IMR-90 (cell line): Measurements from ENCODE around the gene TJP1. TPM values are rescaled to one million over a fixed set of nuclear protein-coding genes. Genes with fewer than 3 reads are reported as not detected.

ENCODE experiments used
- ATAC-seq: fragments of 200-7000 bp; cut with Tn5 transposase; 2 replicates; pipeline ENCODE4 v1.9.1; 2020; ENCODE audit warnings: low read depth, mild to moderate bottlenecking, moderate library complexity
- BruUV-seq: library from RNA; stranded (reverse); fragments of 400-500 nt; replicated peaks from 2 replicates; lab custom pipeline; 2021; lab: Mats Ljungman, UMichigan
- CTCF ChIA-PET: fragments of 300-600 bp; formaldehyde crosslinking; extraction: SDS; loops from one replicate; lab custom pipeline; 2021; ENCODE audit warnings: antibody characterized with exemption; lab: Yijun Ruan, JAX
- POLR2A ChIA-PET: fragments of 300-600 bp; sonication (Branson Sonifier 250); formaldehyde crosslinking; loops from one replicate; lab custom pipeline; 2022; ENCODE audit warnings: antibody characterized with exemption; ENCODE audit not compliant: unreplicated experiment; lab: Charles Lee
- DNase-seq: peaks from one replicate; pipeline ENCODE4 v3.0.0; 2013
- H2AFZ ChIP-seq: replicated peaks from 2 replicates; pipeline ENCODE3; 2013; ENCODE audit warnings: low read length, mild to moderate bottlenecking; ENCODE audit not compliant: poor library complexity
- H2AK5ac ChIP-seq: 2 replicates; pipeline ENCODE4 v1.6.1; 2013; ENCODE audit warnings: low read depth, low read length, inconsistent platforms
- H2AK9ac ChIP-seq: replicated peaks from 2 replicates; pipeline ENCODE3; 2013; ENCODE audit warnings: mild to moderate bottlenecking, low read depth, low read length, moderate library complexity; ENCODE audit not compliant: poor library complexity
- H2BK120ac ChIP-seq: 2 replicates; pipeline ENCODE4 v1.6.1; 2013; ENCODE audit warnings: low read depth, low read length, inconsistent platforms
- H2BK15ac ChIP-seq: 3 replicates; pipeline ENCODE4 v1.6.1; 2013; ENCODE audit warnings: low read depth, low read length, inconsistent platforms
- H2BK20ac ChIP-seq: 2 replicates; pipeline ENCODE4 v1.6.1; 2013; ENCODE audit warnings: low read depth, mild to moderate bottlenecking, inconsistent platforms, low read length, moderate library complexity
- H2BK5ac ChIP-seq: 2 replicates; pipeline ENCODE4 v1.6.1; 2013; ENCODE audit warnings: mild to moderate bottlenecking, low read depth, low read length, inconsistent platforms; ENCODE audit not compliant: poor library complexity, severe bottlenecking
- H3K14ac ChIP-seq: replicated peaks from 2 replicates; pipeline ENCODE4 v1.6.1; 2013; ENCODE audit warnings: low read depth, low read length, inconsistent platforms
- H3K18ac ChIP-seq: 2 replicates; pipeline ENCODE4 v1.6.1; 2013; ENCODE audit warnings: low read depth, low read length, control low read depth
- H3K23ac ChIP-seq: 2 replicates; pipeline ENCODE4 v1.6.1; 2013; ENCODE audit warnings: low read depth, low read length, inconsistent platforms
- H3K27ac ChIP-seq: 2 replicates; pipeline ENCODE4 v1.5.1; 2013; ENCODE audit warnings: mild to moderate bottlenecking, control low read depth, low read length; ENCODE audit not compliant: insufficient read depth
- H3K27me3 ChIP-seq: 2 replicates; pipeline ENCODE4 v1.6.1; 2013; ENCODE audit warnings: low read length; ENCODE audit not compliant: control insufficient read depth, insufficient read depth
- H3K36me3 ChIP-seq: 2 replicates; pipeline ENCODE4 v1.6.1; 2013; ENCODE audit warnings: low read length, mixed read lengths; ENCODE audit not compliant: control insufficient read depth, insufficient read depth
- H3K4ac ChIP-seq: 2 replicates; pipeline ENCODE4 v1.6.1; 2013; ENCODE audit warnings: low read depth, low read length, inconsistent platforms
- H3K4me1 ChIP-seq: 2 replicates; pipeline ENCODE4 v1.6.1; 2013; ENCODE audit warnings: low read length, mixed read lengths; ENCODE audit not compliant: control insufficient read depth, insufficient read depth
- H3K4me2 ChIP-seq: 2 replicates; pipeline ENCODE4 v1.6.1; 2013; ENCODE audit warnings: low read depth, mild to moderate bottlenecking, control low read depth, low read length, moderate library complexity
- H3K4me3 ChIP-seq: 2 replicates; pipeline ENCODE4 v1.5.1; 2013; ENCODE audit warnings: low read depth, mild to moderate bottlenecking, control low read depth, low read length, moderate library complexity; ENCODE audit not compliant: insufficient read depth
- H3K56ac ChIP-seq: 2 replicates; pipeline ENCODE4 v1.6.1; 2013; ENCODE audit warnings: low read length, inconsistent platforms; ENCODE audit not compliant: insufficient read depth; ENCODE audit errors: extremely low read depth
- H3K79me1 ChIP-seq, 2 experiments: 2 replicates each; pipeline ENCODE4 v1.6.1; 2013; ENCODE audit warnings: low read length in 2 of 2, inconsistent platforms in 1 of 2, low read depth in 1 of 2
- H3K9ac ChIP-seq: 2 replicates; pipeline ENCODE4 v1.6.1; 2013; ENCODE audit warnings: low read depth, low read length, control low read depth
- H3K9me1 ChIP-seq: 2 replicates; pipeline ENCODE4 v1.6.1; 2013; ENCODE audit warnings: low read length, inconsistent platforms; ENCODE audit not compliant: insufficient read depth
- H3K9me3 ChIP-seq: 2 replicates; pipeline ENCODE4 v1.6.1; 2013; ENCODE audit warnings: low read length; ENCODE audit not compliant: control insufficient read depth, insufficient read depth
- H4K20me1 ChIP-seq: 2 replicates; pipeline ENCODE4 v1.6.1; 2013; ENCODE audit warnings: low read length, inconsistent platforms; ENCODE audit not compliant: insufficient read depth
- H4K5ac ChIP-seq: 2 replicates; pipeline ENCODE4 v1.6.1; 2013; ENCODE audit warnings: mild to moderate bottlenecking, low read depth, low read length, control low read depth
- H4K8ac ChIP-seq, 2 experiments: 2 replicates each; pipeline ENCODE4 v1.6.1; 2013; ENCODE audit warnings: low read depth in 2 of 2, low read length in 2 of 2, control low read depth in 1 of 2, inconsistent platforms in 1 of 2
- H4K91ac ChIP-seq: 2 replicates; pipeline ENCODE4 v1.6.1; 2013; ENCODE audit warnings: low read depth, low read length, inconsistent platforms; ENCODE audit not compliant: insufficient read depth
- ELK1 ChIP-seq: fragments of 150-350 bp; IDR thresholded peaks from 2 replicates; pipeline ENCODE4 v1.6.1; 2016; ENCODE audit warnings: low read depth, mild to moderate bottlenecking, low read length, moderate library complexity, borderline replicate concordance
- FOS ChIP-seq: fragments of 150-350 bp; IDR thresholded peaks from 2 replicates; pipeline ENCODE4 v1.6.1; 2016; ENCODE audit warnings: low read depth, low read length
- MXI1 ChIP-seq: IDR thresholded peaks from 2 replicates; pipeline ENCODE4 v1.6.1; 2012; ENCODE audit warnings: low read depth, mild to moderate bottlenecking, low read length, moderate library complexity, borderline replicate concordance
- RCOR1 ChIP-seq: IDR thresholded peaks from 2 replicates; pipeline ENCODE4 v1.6.1; 2012; ENCODE audit warnings: mild to moderate bottlenecking, low read length, improper control_type of control experiment; ENCODE audit not compliant: insufficient replicate concordance
- RFX5 ChIP-seq: IDR thresholded peaks from 2 replicates; pipeline ENCODE4 v1.8.0; 2012; ENCODE audit warnings: low read depth, mild to moderate bottlenecking, low read length, moderate library complexity
- WGBS, 2 experiments: methylation state at CpG; one replicate each; pipeline versions ENCODE4 v1.1.5 to v1.1.7; 2013; ENCODE audit warnings: missing lambda C conversion rate in 2 of 2; ENCODE audit not compliant: insufficient read length in 1 of 2; ENCODE audit errors: extremely low coverage in 2 of 2; 5-methylcytosine and 5-hydroxymethylcytosine counted together
- dilution Hi-C: fragments of 300-500 bp; cut with HindIII; formaldehyde crosslinking; loops from one replicate; pipeline ENCODE4 v1.14.3; 2018; ENCODE audit warnings: low sequenced_read_pairs; ENCODE audit not compliant: unreplicated experiment
- in situ Hi-C: fragments of 300-500 bp; cut with MboI; formaldehyde crosslinking; loops from 3 replicates; pipeline ENCODE4 v1.14.3; 2019; ENCODE audit warnings: low sequenced_read_pairs, inconsistent platforms, mixed read lengths
- intact Hi-C: fragments of 100-400 bp; cut with micrococcal nuclease; formaldehyde crosslinking; loops from 2 replicates; pipeline ENCODE4 v1.10.0; 2022
- polyA plus RNA-seq, 3 experiments: library from polyadenylated mRNA; depleted of rRNA; stranded (reverse); fragments of >200 nt; gene quantifications; 2 replicates each; pipeline ENCODE4 v1.2.3, GENCODE V29; 2012; ENCODE audit warnings: low replicate concordance in 1 of 3
- total RNA-seq: library from RNA; depleted of rRNA; stranded (reverse); fragments of >200 nt; gene quantifications from 2 replicates; pipeline ENCODE4 v1.2.3, GENCODE V29; 2012

Gene TJP1
- total and polyA plus RNA-seq, 2 of the 4 experiments (the other 2 are of a cell fraction) = 42.2 to 43.4 TPM

DNA sequence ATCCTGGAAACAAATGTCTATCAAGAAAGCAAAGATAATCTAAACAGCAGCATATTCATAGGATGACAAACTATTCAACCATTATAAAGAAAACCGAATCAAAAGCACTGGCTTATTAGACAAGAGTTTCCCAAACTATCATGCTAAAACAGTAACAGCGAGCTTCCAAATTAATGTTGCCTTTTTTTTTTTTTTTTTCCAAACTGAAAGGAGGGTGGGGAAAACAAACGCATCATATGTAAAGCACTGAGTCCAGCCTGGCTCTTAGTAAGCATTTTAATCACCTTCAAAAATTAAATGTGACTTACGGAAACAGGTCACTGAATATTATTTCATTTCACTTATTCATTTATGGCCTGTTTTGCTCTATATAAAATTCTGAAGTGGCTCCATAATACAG is 2.3 kb downstream of the TJP1 start:
- in situ Hi-C loops = loop anchor here (10.0 kb wide), 1 partner anchor 105 kb away; no protein-coding TSS in a partner anchor
- Histone ChIP-seq H2BK120ac (no peak overlapping the region), H3K79me1 (peaks cover 0 to 12% of the 10 kb centered on the region in 2 experiments; a peak in 3 of 4 replicates), H3K36me3 (no peaks in the 10 kb centered on the region), H3K9me1 (peaks cover 5% of the 10 kb centered on the region; the same call in 1 of the 2 replicates), H3K23ac (peak overlapping the region; percentile 86; the same call in 1 of the 2 replicates), H4K8ac (no peak overlapping the region), H2BK20ac (no peak overlapping the region), H3K4me2 (peak overlapping the region; percentile 99), H3K4ac (no peak overlapping the region), H4K91ac (no peak overlapping the region), H2BK5ac (peak overlapping the region; percentile 23), H3K4me1 (peaks cover 10% of the 10 kb centered on the region), H2BK15ac (no peak overlapping the region), H4K20me1 (peaks cover 40% of the 10 kb centered on the region), H2AFZ (no peak overlapping the region), H2AK9ac (no peak overlapping the region), H3K18ac (no peak overlapping the region), H3K14ac (0 out of 2 replicates have a peak overlapping the region, but pooled peaks have one; percentile 32), H3K9me3 (no peaks in the 10 kb centered on the region), H3K4me3 (peak overlapping the region; percentile 95), H3K56ac (no peak overlapping the region), H3K27me3 (no peaks in the 10 kb centered on the region), H3K9ac (peak overlapping the region; percentile 80; the same call in 1 of the 2 replicates), H2AK5ac (no peak overlapping the region), H4K5ac (no peak overlapping the region), H3K27ac (no peak overlapping the region; the same call in 1 of the 2 replicates)
- WGBS, 2 experiments = no CpG with 5 or more reads among the region's 4 CpGs
- POLR2A ChIA-PET = interaction anchor here (0.6 kb wide), 4 partner anchors 18 to 207 kb away, joined by 3 to 7 read pairs (median 4); no protein-coding TSS in a partner anchor
- dilution Hi-C loops = no loop called here
- intact Hi-C loops = loop anchor here (2.0 kb wide), 2 partner anchors 15 to 69 kb away; no protein-coding TSS in a partner anchor
- no TSS peak for BruUV-seq
- DNase-seq = peak; percentile 28
- no peak for TF ChIP-seq MXI1
- no peak for TF ChIP-seq ELK1
- no peak for TF ChIP-seq RFX5
- TF ChIP-seq FOS = no peak
- no peak for TF ChIP-seq RCOR1
- ATAC-seq = no peak
- CTCF ChIA-PET = interaction anchor here (0.6 to 2.9 kb wide), 4 partner anchors 50 to 949 kb away, joined by 3 to 17 read pairs (median 4); no protein-coding TSS in a partner anchor
